ENCODE results near the gene DNAJB13. TPM values are rescaled to one million over a fixed set of nuclear protein-coding genes. Genes with fewer than 3 reads are reported as not detected.

DNAJB13 gene
- total RNA-seq, 1 donor from 2014 or later, result 1.2 TPM

GRCh38 chr11:74014880-74015279, 64.1 kb downstream of the DNAJB13 start:
- Histone ChIP-seq H3K4me1 (ENCODE audit: insufficient read depth, low read length) (peaks cover 9% of the 10 kb centered on the region), H3K27ac (ENCODE audit: low read depth, low read length) (no peak overlapping the region), H2AFZ (ENCODE audit: low read depth, low read length) (no peak overlapping the region), H4K20me1 (ENCODE audit: insufficient read depth, low read length) (no peaks in the 10 kb centered on the region), H3K4me3 (ENCODE audit: insufficient read depth, low read depth, low read length) (no peak overlapping the region), H3K9me3 (ENCODE audit: insufficient read depth, low read depth, low read length) (no peaks in the 10 kb centered on the region), H3K27me3 (ENCODE audit: insufficient read depth, low read length) (no peaks in the 10 kb centered on the region), H3K4me2 (ENCODE audit: low read length) (no peak overlapping the region), H3K79me2 (ENCODE audit: insufficient read depth, low read length) (no peaks in the 10 kb centered on the region), H3K9ac (ENCODE audit: low read length) (no peak overlapping the region), H3K36me3 (ENCODE audit: insufficient read depth, low read length) (no peaks in the 10 kb centered on the region)
- peaks cover 9% of the 10 kb centered on the region for H3K4me1 Mint-ChIP-seq (ENCODE audit: low read depth, unreplicated experiment)
- peaks cover 53% of the 10 kb centered on the region for H3K36me3 Mint-ChIP-seq (ENCODE audit: low read depth, unreplicated experiment)
- DNase-seq (ENCODE audit: low read depth) (no peak), FAIRE-seq (no peak)
- TF ChIP-seq EZH2 (IDR thresholded peaks at IDR 0.05; ENCODE audit: insufficient read depth, low read length), result no peak
- no peak for TF ChIP-seq CTCF (IDR thresholded peaks at IDR 0.05; ENCODE audit: insufficient read depth, low read depth, low read length)
- no peak overlapping the region for H3K4me3 Mint-ChIP-seq (ENCODE audit: unreplicated experiment)
- H3K9me3 Mint-ChIP-seq (ENCODE audit: unreplicated experiment), result no peaks in the 10 kb centered on the region
- H3K27ac Mint-ChIP-seq (ENCODE audit: unreplicated experiment), result no peak overlapping the region
- H3K27me3 Mint-ChIP-seq (ENCODE audit: low read depth, unreplicated experiment), result peaks cover 2% of the 10 kb centered on the region

- no peak overlapping the region for H3K27ac Mint-ChIP-seq (ENCODE audit: unreplicated experiment)
- no peaks in the 10 kb centered on the region for H3K27me3 Mint-ChIP-seq (ENCODE audit: low read depth, unreplicated experiment)
- FAIRE-seq (no peak), DNase-seq (ENCODE audit: low read depth) (no peak)
- Histone ChIP-seq H3K4me3 (ENCODE audit: insufficient read depth, low read depth, low read length) (no peak overlapping the region), H2AFZ (ENCODE audit: low read depth, low read length) (no peak overlapping the region), H3K9me3 (ENCODE audit: insufficient read depth, low read depth, low read length) (no peaks in the 10 kb centered on the region), H3K27me3 (ENCODE audit: insufficient read depth, low read length) (no peaks in the 10 kb centered on the region), H3K79me2 (ENCODE audit: insufficient read depth, low read length) (no peaks in the 10 kb centered on the region), H3K4me2 (ENCODE audit: low read length) (no peak overlapping the region), H3K27ac (ENCODE audit: low read depth, low read length) (no peak overlapping the region), H3K36me3 (ENCODE audit: insufficient read depth, low read length) (no peaks in the 10 kb centered on the region), H4K20me1 (ENCODE audit: insufficient read depth, low read length) (no peaks in the 10 kb centered on the region), H3K4me1 (ENCODE audit: insufficient read depth, low read length) (peaks cover 9% of the 10 kb centered on the region), H3K9ac (ENCODE audit: low read length) (no peak overlapping the region)
- H3K9me3 Mint-ChIP-seq (ENCODE audit: unreplicated experiment), result no peaks in the 10 kb centered on the region
- H3K36me3 Mint-ChIP-seq (ENCODE audit: low read depth, unreplicated experiment), result peaks cover 51% of the 10 kb centered on the region
- no peak overlapping the region for H3K4me3 Mint-ChIP-seq (ENCODE audit: unreplicated experiment)
- TF ChIP-seq CTCF (IDR thresholded peaks at IDR 0.05; ENCODE audit: insufficient read depth, low read depth, low read length), result no peak
- TF ChIP-seq EZH2 (IDR thresholded peaks at IDR 0.05; ENCODE audit: insufficient read depth, low read length), result no peak
- peaks cover 14% of the 10 kb centered on the region for H3K4me1 Mint-ChIP-seq (ENCODE audit: low read depth, unreplicated experiment)
Observed at GRCh38 chr11:74015919-74016684, 65.3 kb downstream of the DNAJB13 start.

- no peak overlapping the region for H3K27ac ChIP-seq (ENCODE audit: low read depth, low read length)
- no peak overlapping the region for H2AFZ ChIP-seq (ENCODE audit: low read depth, low read length)
- Mint-ChIP-seq H3K9me3 (ENCODE audit: unreplicated experiment) (no peaks in the 10 kb centered on the region), H3K36me3 (ENCODE audit: low read depth, unreplicated experiment) (peaks cover 43% of the 10 kb centered on the region), H3K4me1 (ENCODE audit: low read depth, unreplicated experiment) (peaks cover 14% of the 10 kb centered on the region), H3K4me3 (ENCODE audit: unreplicated experiment) (no peak overlapping the region), H3K27me3 (ENCODE audit: low read depth, unreplicated experiment) (no peaks in the 10 kb centered on the region), H3K27ac (ENCODE audit: unreplicated experiment) (no peak overlapping the region)
- peaks cover 9% of the 10 kb centered on the region for H3K4me1 ChIP-seq (ENCODE audit: insufficient read depth, low read length)
- H3K9me3 ChIP-seq (ENCODE audit: insufficient read depth, low read depth, low read length), result no peaks in the 10 kb centered on the region
- no peak overlapping the region for H3K4me2 ChIP-seq (ENCODE audit: low read length)
- no peak for TF ChIP-seq CTCF (IDR thresholded peaks at IDR 0.05; ENCODE audit: insufficient read depth, low read depth, low read length)
- no peak for TF ChIP-seq EZH2 (IDR thresholded peaks at IDR 0.05; ENCODE audit: insufficient read depth, low read length)
- no peaks in the 10 kb centered on the region for H3K79me2 ChIP-seq (ENCODE audit: insufficient read depth, low read length)
- H3K36me3 ChIP-seq (ENCODE audit: insufficient read depth, low read length), result no peaks in the 10 kb centered on the region
- H3K9ac ChIP-seq (ENCODE audit: low read length), result no peak overlapping the region
- no peaks in the 10 kb centered on the region for H3K27me3 ChIP-seq (ENCODE audit: insufficient read depth, low read length)
- no peaks in the 10 kb centered on the region for H4K20me1 ChIP-seq (ENCODE audit: insufficient read depth, low read length)
- no peak overlapping the region for H3K4me3 ChIP-seq (ENCODE audit: insufficient read depth, low read depth, low read length)
- FAIRE-seq (no peak), DNase-seq (ENCODE audit: low read depth) (no peak)
Observed at GRCh38 chr11:74017631-74018030, 66.8 kb downstream of the DNAJB13 start.
